SK-N-SH (cell line): ENCODE results near the gene MYBPH.

Source experiments
- CHD2 ChIP-seq: fragments of 150-350 bp; IDR thresholded peaks from 2 replicates; pipeline ENCODE4 v1.6.1; 2018; ENCODE audit warnings: low read length; ENCODE audit not compliant: partially characterized antibody
- CTCF ChIP-seq: fragments of 200-600 bp; sonication (generic); IDR thresholded peaks from 2 replicates; pipeline ENCODE4 v1.6.1; 2017; ENCODE audit warnings: antibody characterized with exemption, mild to moderate bottlenecking, moderate library complexity
- FOSL2 ChIP-seq: IDR thresholded peaks from 2 replicates; pipeline ENCODE4 v1.4.0; 2012; ENCODE audit warnings: low read depth, mild to moderate bottlenecking, moderate library complexity, borderline replicate concordance
- GATA2 ChIP-seq: sonication (generic); formaldehyde crosslinking; IDR thresholded peaks from 2 replicates; pipeline ENCODE4 v1.5.0; 2020; ENCODE audit warnings: mild to moderate bottlenecking, missing genetic modification reagents
- POLR2AphosphoS5 ChIP-seq: IDR thresholded peaks from 2 replicates; pipeline ENCODE4 v1.6.1; 2012; ENCODE audit warnings: low read depth, low read length
- TAF1 ChIP-seq: IDR thresholded peaks from 2 replicates; pipeline ENCODE4 v1.6.1; 2012; ENCODE audit warnings: low read depth, mild to moderate bottlenecking, low read length, moderate library complexity, borderline replicate concordance
- TEAD4 ChIP-seq: IDR thresholded peaks from 2 replicates; pipeline ENCODE4 v1.4.0; 2012; ENCODE audit warnings: mild to moderate bottlenecking, borderline replicate concordance; ENCODE audit not compliant: insufficient read depth
- YY1 ChIP-seq: IDR thresholded peaks from 2 replicates; pipeline ENCODE4 v1.4.0; 2012; ENCODE audit warnings: low read depth, mild to moderate bottlenecking

GRCh38 chr1:203142124-203142523 lies 33.5 kb downstream of the MYBPH start:
- TF ChIP-seq YY1 (no peak), TEAD4 (no peak), CTCF (no peak), CHD2 (no peak), TAF1 (no peak), POLR2AphosphoS5 (no peak), FOSL2 (no peak), GATA2 (CRISPR knock-in tag) (no peak)
